GM20431 (cell line): ENCODE results near the gene TUBGCP6.

Source experiments
- in situ Hi-C: fragments of 300-500 bp; cut with MseI, MboI; formaldehyde crosslinking; loops from one replicate; pipeline ENCODE4 v1.15.0; 2020; ENCODE audit warnings: low sequenced_read_pairs; ENCODE audit not compliant: unreplicated experiment

TUBGCP6 gene

DNA sequence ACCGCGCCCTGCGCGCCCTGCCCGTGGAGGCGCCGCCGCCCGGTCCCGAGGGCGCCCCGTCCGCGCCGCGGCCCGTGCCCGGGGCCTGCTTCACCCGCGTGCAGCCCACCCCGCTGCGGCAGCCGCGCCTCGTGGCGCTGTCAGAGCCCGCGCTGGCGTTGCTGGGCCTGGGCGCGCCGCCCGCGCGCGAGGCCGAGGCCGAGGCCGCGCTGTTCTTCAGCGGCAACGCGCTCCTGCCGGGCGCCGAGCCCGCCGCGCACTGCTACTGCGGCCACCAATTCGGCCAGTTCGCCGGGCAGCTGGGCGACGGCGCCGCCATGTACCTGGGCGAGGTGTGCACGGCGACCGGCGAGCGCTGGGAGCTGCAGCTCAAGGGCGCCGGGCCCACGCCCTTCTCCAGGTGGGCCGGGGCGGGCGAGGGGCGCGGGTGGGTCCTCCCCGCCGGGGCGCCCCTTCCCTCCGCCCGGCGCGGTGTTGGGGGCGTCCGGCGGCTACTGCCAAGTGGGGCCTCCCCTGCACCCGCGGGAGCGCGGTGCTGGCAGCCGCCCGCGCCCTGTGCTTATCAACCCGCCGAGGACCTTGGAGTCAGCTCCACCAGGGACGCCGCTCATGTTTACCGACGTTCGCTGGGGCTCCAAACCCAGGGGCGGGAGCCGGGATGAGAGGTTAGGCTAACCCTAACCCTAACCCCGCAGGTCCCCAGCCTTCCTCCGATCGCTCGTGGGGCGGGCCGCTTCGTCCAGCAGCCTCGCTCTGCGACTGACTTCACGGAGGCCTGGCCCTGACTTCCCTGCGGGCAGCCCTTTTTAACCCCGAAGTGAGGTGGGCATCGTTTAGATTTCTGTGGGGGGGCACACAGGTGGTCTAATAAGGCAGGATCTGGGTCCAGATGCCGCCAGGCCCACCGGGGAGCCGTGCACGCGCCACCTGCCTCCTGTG, 43.4 kb downstream of the TUBGCP6 start:
- in situ Hi-C loops: no loop called here

GRCh38 chr22:50200461-50201190, 44.2 kb downstream of the TUBGCP6 start, which contains the start of gene SELENOO:
SELENOO (plus strand) TSS chr22:50201011; CDS start chr22:50201037, 26 bp downstream.
- in situ Hi-C loops: no loop called here

- in situ Hi-C loops: no loop called here
Measured at GRCh38 chr22:50199829-50200460, 44.9 kb downstream of the TUBGCP6 start.

DNA sequence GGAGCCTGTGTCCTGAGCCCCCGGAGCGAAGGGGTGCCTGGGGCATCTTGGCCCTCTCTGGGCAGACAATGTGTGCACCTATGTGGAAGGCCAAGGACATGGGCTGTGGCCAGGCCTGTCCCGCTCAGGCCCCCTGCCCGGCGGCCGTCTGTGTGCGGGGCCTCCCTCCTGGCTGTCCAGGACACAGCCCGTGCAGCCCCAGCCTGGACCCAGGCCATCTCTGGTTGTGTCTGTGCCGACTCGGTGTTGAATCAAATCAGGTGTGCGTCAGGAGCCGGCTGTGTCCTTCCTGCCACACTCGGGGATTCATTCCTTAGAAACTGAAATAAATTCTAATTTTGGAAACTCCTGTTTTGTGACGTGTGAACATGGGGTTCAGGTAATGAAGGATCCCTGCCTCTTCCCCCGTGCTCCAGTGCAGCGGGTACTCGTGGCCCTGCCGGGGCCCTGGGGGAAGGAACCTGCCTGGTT, 45.5 kb downstream of the TUBGCP6 start:
- in situ Hi-C loops: no loop called here

DNA sequence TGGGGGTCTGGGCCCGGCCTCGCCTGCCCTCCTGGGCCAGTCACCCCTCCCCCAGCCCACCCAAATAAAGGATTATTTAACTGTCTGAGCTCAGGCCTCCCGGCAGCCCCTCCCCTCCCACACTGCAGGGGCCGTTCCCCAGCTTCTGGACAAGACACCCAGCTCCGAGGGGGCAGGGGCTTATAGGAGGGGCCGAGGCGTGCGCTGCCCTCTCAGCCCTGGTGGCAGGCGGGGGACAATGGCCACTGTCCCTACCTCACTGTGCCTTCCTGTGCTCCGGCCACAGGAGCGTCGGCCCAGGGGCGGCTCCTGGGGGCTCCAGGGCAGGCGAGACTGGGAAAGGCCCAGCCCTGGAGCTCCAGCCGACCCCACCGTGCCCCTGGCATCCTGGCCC, 46.2 kb downstream of the TUBGCP6 start:
- in situ Hi-C loops: no loop called here

DNA sequence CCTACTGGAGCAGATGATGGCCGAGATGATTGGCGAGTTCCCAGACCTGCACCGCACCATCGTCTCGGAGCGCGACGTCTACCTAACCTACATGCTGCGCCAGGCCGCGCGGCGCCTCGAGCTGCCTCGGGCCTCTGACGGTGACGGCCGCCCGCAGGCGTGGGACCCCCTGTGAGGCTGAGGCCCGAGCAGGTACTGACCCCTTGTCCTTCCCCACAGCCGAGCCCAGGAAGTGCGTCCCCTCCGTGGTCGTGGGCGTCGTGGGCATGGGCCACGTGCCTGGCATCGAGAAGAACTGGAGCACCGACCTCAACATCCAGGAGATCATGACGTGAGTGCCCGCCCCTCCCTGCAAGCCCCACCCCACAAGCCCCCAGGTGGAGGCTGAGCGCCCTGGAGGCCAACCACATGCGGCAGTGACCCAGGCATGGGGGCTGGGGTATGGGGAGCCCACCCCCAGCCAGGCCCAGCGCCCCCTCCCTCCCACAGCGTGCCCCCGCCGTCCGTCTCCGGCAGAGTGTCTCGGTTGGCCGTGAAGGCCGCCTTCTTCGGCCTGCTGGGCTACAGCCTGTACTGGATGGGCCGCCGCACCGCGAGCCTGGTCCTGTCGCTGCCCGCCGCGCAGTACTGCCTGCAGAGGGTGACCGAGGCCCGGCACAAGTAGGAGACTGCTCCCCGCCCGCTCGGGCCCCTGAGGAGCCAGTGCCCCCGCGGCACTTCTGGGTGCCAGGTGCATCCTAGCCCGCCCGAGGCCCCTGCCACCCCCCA, 46.8 kb downstream of the TUBGCP6 start:
- in situ Hi-C loops: no loop called here

DNA sequence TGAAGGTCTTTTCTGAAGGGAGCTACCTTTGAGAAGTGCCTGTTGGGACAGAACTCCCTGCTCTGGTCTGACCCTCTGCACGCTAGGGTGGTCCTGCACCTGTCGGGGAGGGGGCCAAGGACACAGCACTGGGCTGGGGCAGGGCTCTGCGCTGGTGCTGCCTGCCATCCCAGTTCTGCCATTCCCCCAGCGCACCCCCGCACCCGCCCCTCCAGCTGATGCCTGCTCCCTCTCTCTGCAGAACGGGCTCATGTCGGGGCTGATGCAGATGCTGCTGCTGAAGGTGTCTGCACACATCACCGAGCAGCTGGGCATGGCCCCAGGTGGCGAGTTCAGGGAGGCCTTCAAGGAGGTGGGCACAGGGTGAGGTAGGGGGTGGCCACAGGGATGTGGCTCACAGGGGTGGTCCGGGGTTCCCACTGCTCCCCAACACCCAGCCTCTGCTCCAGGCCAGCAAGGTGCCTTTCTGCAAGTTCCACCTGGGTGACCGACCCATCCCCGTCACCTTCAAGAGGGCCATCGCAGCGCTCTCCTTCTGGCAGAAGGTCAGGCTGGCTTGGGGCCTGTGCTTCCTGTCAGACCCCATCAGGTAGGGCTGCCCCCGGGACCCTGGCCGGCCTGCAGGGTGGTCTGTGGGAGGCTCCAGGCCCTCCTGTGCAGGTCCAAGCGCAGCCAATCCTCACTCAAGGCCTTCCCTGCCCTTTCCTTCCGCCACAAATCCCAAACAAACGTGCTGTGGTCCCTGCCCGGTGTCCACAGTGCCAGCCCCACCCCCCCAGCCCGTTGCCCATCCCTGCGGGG, 47.6 kb downstream of the TUBGCP6 start:
- in situ Hi-C loops: no loop called here

DNA sequence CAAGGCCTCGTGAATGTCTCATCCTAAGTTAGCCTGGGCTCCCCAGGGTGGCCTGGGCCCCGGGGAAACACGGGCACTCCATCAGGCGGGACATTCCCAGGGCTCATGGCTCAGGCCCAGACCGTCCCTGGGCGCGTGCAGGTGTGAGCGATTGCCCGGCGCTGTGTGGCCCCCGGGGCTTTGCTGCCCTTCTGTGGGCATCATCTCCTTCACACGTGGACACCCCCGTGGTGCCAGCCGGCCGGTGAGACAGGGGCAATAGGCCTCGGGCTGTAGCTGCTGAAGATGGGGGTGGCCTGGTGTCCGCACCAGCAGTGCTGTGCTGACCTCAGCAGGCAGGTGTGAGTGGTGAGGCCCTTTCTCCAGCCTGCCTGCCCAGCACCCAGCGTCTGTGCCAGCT, 48.6 kb downstream of the TUBGCP6 start:
- in situ Hi-C loops: no loop called here

DNA sequence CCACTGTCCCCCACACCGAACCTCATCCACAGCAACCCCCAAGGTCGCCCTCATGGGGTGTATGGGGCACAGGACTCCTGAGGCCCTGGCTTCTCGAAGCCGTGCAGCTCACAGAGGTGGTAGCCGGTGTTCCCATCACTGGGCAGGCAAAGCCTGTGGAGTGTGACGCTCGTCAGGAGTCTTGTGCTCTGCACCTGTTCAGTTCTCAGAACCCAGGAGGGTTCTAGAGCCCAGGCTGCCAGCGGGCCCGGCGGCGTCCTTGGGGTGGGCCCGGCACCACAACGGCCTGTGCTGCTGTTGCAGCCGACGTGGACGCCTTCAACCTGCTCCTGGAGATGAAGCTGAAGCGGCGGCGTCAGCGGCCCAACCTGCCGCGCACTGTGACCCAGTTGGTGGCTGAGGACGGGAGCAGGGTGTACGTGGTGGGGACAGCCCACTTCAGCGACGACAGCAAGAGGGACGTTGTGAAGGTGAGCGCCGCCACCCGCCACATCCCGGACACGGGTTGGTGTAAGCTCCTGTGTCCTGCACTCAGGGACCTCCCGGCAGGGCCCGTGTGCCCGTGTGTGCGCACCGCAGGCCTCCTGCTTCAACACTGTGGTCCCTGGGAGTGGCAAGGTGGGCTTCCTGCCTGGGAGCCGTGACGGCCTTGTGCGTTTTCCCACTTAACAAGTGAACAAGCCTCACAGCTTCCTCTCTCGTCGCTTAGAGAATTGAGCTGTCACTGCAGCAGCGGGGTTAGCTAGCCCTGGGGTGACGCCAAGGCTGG, 50.6 kb downstream of the TUBGCP6 start:
- in situ Hi-C loops: no loop called here

DNA sequence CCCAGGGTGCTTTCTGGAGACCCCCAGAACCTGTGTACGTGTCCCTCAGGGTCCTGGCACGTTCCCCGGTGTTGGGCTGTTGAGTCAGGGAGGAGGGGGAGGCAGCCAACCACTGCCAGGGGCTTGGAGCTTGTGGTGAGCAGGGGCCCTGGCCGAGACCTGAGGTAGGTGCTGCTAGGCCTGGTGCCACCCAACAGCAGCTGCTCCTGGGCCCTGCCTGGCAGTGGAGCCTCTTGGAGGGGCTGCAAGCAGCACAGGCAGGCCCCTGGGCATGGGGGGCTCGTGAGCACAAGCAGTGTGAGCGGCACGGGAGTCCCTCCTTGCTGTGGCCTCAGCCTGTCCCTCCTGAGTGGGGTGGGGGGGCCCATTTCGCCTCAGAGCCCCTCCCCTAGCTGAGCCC, 51.2 kb downstream of the TUBGCP6 start:
- in situ Hi-C loops: no loop called here

DNA sequence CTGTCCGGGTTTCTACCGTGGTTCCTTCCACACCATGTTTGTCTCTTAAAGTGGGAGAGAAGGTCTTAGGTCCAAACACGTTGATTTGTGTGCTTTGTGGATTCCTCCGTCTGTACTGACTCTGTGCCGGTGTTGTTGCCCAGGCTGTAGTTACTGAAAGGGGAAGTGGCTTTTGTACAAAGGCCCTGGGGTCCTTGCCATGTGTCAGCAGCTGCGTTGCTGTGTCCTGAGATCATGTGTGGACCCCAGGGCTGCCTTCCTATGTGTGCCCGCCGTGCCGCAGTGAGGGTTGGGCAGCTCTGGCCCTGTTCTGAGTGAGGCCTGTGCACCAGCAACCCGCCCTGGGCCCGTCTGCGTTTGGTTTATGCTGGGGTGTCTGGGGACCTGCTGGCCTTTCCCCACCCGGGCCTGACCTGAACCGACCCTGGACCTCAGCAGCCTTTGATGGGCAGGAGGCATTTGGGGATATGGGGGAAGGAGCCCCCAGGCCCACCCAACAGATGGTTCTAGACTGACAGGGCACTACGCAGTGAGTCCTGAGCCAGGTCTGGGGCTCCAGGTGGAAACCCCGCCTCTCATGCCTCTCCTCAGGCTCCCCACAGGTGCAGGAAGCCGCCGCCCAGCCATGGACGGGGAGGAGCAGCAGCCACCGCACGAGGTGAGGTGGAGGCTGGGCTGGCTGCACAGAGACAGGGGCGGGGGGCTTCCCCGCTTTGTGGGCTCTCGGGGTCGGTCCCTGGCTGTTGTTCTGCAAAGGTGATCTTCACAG, 52.2 kb downstream of the TUBGCP6 start:
- in situ Hi-C loops: no loop called here

GRCh38 chr22:50190941-50191741, 53.7 kb downstream of the TUBGCP6 start:
- in situ Hi-C loops: no loop called here

GRCh38 chr22:50190182-50190940, 54.5 kb downstream of the TUBGCP6 start:
- in situ Hi-C loops: no loop called here

DNA sequence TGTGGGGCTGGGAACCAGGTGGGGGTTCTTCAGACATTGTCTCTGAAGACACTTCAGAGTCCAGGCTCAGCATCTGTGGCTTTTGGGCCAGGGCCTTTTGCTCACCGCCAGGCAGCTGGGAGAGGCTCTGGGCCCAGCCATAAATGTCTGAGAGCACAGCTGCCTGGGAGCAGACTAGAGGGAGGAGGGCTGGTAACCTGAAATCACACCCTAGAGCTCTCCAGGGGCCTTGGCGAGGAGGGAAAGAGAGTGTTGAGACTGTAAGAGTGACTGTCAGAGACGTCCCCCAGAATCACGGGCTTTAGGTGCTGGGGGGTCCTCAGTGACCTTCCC, 55.0 kb downstream of the TUBGCP6 start:
- in situ Hi-C loops: no loop called here

DNA sequence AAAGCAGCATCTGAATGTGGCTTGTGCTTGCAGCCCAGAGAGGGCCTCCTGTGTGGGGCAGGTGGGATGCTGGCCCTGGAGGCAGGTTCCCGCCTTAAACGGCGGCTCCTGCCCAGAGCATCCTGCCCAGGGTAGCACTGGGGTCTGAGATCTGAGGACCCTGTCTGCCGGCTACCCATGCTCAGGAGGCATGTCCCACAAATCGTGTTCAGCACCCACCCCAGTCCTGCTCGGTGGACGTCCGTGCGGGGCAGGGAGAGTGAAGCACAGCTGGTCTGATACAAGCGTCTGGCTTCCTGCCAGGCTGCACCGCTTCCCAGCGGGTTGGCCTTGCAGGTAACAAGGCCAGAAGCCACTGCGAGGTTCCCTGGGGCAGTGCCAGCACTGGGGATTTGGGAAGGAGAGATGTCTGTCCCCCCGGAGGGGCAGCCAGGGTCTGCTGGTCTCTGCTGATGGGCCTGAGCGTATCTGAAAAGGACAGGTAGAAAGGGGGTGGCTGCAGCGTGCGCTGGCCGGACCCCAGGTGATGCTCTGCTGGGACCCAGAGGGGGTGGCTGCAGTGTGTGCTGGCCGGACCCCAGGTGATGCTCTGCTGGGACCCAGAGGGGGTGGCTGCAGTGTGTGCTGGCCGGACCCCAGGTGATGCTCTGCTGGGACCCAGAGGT, 55.5 kb downstream of the TUBGCP6 start:
- in situ Hi-C loops: no loop called here

GRCh38 chr22:50188356-50188755, 56.5 kb downstream of the TUBGCP6 start:
- in situ Hi-C loops: no loop called here
